IPS-15b (cell line): ENCODE data around the gene ELOVL5.

Source experiments
- H3K27me3 ChIP-seq: one replicate; pipeline ENCODE4 v1.6.1; 2013; ENCODE audit warnings: low read length; ENCODE audit not compliant: control insufficient read depth, insufficient read depth
- H3K36me3 ChIP-seq: one replicate; pipeline ENCODE4 v1.6.1; 2013; ENCODE audit warnings: low read length; ENCODE audit not compliant: control insufficient read depth, insufficient read depth
- H3K4me1 ChIP-seq: one replicate; pipeline ENCODE4 v1.6.1; 2013; ENCODE audit warnings: mild to moderate bottlenecking, low read length; ENCODE audit not compliant: control insufficient read depth, insufficient read depth
- H3K4me3 ChIP-seq: one replicate; pipeline ENCODE4 v1.5.1; 2013; ENCODE audit warnings: low read depth, low read length
- H3K9ac ChIP-seq: one replicate; pipeline ENCODE4 v1.6.1; 2013; ENCODE audit warnings: low read depth, mild to moderate bottlenecking, low read length
- H3K9me3 ChIP-seq: one replicate; pipeline ENCODE4 v1.6.1; 2013; ENCODE audit warnings: mild to moderate bottlenecking, low read length; ENCODE audit not compliant: control insufficient read depth, insufficient read depth

The ELOVL5 gene

DNA sequence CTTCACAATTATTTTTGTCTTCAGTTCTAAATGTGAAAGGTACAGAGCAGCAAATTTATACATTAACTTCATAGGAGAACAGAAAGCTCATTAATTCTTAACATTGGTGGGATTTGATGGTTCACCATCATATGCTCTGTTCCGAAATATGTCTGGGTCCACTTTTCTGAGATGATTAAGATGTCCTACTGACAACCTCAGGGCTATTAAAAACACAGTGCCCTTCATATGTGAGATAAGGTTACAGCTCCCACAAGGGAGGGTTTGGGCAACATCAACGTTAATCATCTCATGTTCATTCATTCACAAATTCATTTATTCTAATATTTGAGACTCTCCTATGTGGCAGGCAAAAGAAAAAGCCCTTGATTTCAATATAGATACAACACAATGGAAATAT, 91.2 kb downstream of the ELOVL5 start:
- no peak overlapping the region for H3K4me3 ChIP-seq
- H3K36me3 ChIP-seq: no peaks in the 10 kb centered on the region
- H3K27me3 ChIP-seq: no peaks in the 10 kb centered on the region
- H3K4me1 ChIP-seq: no peaks in the 10 kb centered on the region
- no peaks in the 10 kb centered on the region for H3K9me3 ChIP-seq
- H3K9ac ChIP-seq: no peak overlapping the region

DNA sequence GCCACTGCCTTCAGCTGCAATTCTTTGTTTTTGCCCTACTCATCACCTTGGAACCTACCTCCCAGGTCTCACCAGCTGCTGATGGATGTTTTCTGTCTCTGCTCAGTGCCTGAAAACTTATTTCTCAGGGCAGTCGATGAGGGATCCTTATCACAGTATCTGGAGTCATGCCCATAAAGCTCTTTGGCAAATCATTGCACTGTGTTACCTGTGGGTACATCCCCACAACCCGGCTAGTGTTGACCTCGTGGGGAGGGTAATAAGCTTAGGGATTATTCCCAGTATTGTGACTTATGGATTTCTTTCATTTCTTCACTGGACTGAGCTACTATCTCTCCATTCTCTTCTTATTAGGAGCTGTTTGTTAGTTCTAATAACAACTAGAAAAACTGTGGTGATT, 91.7 kb downstream of the ELOVL5 start:
- Histone ChIP-seq H3K9me3 (no peaks in the 10 kb centered on the region), H3K27me3 (no peaks in the 10 kb centered on the region), H3K9ac (no peak overlapping the region), H3K4me1 (no peaks in the 10 kb centered on the region), H3K4me3 (no peak overlapping the region), H3K36me3 (no peaks in the 10 kb centered on the region)

DNA sequence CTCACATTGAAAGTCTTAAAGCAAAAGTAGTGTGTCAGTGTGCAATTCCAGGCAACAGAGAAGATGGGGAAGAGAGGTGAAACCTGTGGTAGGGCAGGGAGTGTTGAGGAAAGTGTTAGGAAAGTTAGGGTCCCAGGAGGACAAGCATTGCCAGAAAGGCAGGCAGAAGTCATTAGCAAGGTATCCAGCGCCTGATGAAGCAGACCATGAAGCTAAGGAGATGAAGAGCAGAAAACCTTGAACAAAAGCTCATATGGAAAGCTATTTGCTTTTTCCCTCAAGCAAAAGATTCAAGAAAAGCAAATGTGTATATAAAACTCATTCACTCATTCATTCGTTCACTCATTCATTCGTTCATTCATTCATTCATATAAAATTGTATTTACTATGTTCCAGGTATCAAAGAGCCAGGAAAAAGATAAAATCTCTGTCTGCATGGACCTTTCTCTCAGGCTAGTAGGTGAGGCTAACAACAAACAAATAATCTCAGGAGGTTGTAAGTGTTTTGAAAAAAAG, 96.5 kb downstream of the ELOVL5 start:
- H3K9me3 ChIP-seq: no peaks in the 10 kb centered on the region
- no peaks in the 10 kb centered on the region for H3K27me3 ChIP-seq
- no peaks in the 10 kb centered on the region for H3K4me1 ChIP-seq
- no peak overlapping the region for H3K9ac ChIP-seq
- H3K4me3 ChIP-seq: no peak overlapping the region
- H3K36me3 ChIP-seq: no peaks in the 10 kb centered on the region

DNA sequence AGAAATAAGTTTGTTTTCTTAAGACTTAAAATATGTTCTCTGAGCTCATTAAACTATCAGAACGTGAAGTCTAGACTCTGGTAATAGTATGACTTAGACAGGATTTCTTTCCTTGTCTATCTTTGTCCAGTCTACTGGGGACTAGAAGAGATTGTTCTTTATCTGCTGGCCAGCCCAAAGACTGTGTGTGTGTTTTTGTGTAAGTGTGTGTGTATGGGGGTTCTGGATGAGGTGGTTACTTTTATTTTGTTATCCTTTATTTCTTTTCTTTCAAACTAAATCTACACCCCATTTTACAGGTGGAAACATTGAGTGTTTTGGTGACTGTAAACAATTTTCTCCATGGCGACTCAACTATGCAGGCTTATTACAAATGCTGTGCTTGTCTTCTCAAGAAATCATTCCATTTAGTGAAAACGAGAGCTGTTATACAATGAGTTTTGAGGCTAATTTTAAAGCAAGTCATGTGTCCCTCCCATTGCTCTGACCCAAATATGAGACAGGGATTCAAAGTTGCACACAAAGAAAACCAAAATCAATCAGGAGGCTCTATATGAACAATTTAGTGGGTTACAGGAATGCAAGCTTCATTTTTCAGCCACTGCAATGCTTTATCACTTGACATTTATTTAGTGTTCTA, 97.6 kb downstream of the ELOVL5 start:
- no peaks in the 10 kb centered on the region for H3K36me3 ChIP-seq
- H3K9me3 ChIP-seq: no peaks in the 10 kb centered on the region
- H3K27me3 ChIP-seq: no peaks in the 10 kb centered on the region
- no peak overlapping the region for H3K4me3 ChIP-seq
- no peak overlapping the region for H3K9ac ChIP-seq
- no peaks in the 10 kb centered on the region for H3K4me1 ChIP-seq

DNA sequence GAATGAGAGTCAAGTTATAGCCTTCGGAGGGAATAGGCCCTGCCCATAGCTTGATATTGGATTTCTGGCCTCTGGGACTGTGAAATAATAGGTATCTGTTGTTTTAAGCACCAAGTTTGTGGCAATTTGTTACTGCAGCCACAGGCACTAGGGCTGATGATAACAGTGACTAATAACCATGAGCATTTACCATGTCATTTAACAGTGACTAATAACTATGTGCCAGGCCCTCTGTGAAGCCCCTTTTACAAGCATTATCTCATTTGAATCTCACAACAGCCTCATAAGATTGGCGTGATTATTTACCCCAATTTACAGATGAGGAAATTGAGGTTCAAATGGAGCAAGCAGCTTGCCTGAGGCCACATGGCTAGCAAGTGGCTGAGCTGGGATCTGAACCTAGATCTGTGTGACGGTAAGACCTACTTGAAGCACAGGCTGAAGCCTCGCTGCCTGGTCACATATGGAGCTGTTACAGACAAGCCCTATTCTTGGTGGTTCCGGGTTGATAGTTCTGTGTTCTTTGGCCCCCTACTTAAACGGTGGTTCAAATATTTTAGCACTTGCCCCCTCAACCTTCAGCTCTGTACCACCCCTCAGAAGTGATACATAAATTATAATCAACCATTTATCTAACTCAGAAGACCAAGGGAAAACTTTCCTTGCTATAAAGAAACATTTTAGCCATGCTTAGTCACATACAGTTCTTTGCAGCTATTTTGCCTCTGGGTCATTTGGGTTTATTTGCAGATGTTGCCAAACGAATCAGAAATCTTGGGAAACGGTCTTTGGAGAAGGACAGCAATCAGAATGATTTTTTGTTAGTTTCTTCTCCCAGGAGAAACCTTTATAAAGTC, 98.3 kb downstream of the ELOVL5 start:
- H3K27me3 ChIP-seq: no peaks in the 10 kb centered on the region
- H3K4me3 ChIP-seq: no peak overlapping the region
- no peaks in the 10 kb centered on the region for H3K9me3 ChIP-seq
- no peaks in the 10 kb centered on the region for H3K36me3 ChIP-seq
- H3K9ac ChIP-seq: no peak overlapping the region
- no peaks in the 10 kb centered on the region for H3K4me1 ChIP-seq

DNA sequence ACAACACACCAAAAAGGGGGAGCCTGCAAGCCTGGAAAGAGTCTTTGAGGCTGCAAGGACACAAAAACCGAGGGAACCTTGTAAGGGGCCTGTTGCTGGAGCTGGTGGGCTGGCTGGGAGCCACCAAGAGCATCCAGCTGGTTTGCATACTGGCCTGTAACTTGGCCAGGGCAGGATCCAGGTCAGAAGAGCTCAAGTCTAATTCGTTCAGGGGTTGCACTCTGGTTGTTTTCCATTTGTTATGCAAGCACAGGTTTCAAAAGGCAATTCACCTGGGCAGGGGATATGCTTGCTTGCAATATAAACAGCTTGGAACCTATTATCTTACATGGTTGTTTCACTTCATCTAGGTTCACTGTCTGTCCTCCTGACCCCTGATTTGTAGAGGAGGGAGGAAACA, 101.8 kb downstream of the ELOVL5 start:
- Histone ChIP-seq H3K4me3 (no peak overlapping the region), H3K9ac (no peak overlapping the region), H3K27me3 (no peaks in the 10 kb centered on the region), H3K4me1 (no peaks in the 10 kb centered on the region), H3K36me3 (no peaks in the 10 kb centered on the region), H3K9me3 (no peaks in the 10 kb centered on the region)

DNA sequence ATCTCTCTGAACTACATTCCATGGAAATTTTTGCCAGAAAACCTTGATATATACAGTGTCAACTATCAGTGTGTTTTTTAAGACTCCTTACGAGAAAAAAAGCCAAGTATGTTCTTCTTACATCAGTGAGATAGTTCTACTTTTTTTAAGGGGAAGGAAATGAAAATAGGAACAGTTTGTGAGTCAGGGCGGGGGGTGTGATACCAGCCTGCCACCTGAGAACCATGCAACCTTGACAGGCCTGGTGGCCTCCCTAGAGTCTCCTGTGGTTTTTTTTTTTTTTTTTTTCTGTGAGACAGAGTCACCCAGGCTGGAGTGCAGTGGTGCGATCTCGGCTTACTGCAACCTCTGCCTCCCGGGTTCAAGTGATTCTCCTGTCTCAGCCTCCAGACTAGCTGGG, 103.8 kb downstream of the ELOVL5 start:
- Histone ChIP-seq H3K9me3 (no peaks in the 10 kb centered on the region), H3K9ac (no peak overlapping the region), H3K4me3 (no peak overlapping the region), H3K36me3 (no peaks in the 10 kb centered on the region), H3K27me3 (no peaks in the 10 kb centered on the region), H3K4me1 (no peaks in the 10 kb centered on the region)

DNA sequence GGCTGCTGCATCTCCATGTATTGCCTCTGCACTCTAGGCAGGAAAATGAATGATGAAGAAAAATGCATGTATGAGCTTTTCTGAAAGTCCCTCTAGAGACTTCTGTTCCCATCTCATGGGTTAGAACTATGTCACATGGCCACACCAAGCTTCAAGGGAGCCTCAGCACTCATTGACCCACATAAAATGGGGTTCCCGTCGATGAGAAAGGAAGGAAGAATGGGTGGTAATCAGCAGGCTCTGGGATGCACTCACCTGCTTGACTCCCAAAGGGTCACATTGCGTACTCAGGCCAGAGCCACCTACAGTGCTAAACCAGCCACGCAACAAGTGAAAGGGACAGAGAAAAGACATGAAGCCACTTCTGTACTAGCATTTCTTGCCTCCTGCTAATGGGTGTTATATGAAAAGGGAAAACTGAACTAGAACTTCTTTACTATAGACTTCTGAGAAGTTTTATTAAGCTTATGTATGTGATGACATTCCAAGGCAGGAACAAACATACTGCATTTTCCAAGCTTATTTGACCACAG, 104.3 kb downstream of the ELOVL5 start:
- no peak overlapping the region for H3K9ac ChIP-seq
- H3K4me3 ChIP-seq: no peak overlapping the region

DNA sequence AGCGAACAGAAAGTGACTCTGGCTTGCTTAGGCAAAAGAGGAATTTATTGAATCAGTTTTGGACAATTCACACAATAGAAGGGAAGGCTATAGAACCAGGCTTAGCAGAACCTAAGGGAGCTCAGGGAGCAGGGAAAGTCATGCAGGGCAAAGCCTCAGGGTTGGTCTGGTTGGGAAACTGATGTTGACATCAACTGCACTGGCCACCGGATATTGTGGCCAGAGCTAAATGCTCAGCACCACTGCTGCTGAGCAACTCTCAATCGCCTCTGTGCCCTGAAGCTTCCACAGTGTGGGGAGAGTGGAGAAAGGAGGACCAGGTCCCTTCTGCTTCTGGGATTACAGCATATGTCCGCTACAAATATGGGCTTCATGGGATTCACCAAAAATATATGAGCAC, 106.8 kb downstream of the ELOVL5 start:
- Histone ChIP-seq H3K9ac (no peak overlapping the region), H3K9me3 (no peaks in the 10 kb centered on the region), H3K4me1 (no peaks in the 10 kb centered on the region), H3K4me3 (no peak overlapping the region), H3K36me3 (no peaks in the 10 kb centered on the region), H3K27me3 (no peaks in the 10 kb centered on the region)

More for the DNA sequence above, 104.3 kb downstream of the ELOVL5 start:
- Histone ChIP-seq H3K36me3 (no peaks in the 10 kb centered on the region), H3K4me1 (no peaks in the 10 kb centered on the region), H3K27me3 (no peaks in the 10 kb centered on the region), H3K9me3 (no peaks in the 10 kb centered on the region)

DNA sequence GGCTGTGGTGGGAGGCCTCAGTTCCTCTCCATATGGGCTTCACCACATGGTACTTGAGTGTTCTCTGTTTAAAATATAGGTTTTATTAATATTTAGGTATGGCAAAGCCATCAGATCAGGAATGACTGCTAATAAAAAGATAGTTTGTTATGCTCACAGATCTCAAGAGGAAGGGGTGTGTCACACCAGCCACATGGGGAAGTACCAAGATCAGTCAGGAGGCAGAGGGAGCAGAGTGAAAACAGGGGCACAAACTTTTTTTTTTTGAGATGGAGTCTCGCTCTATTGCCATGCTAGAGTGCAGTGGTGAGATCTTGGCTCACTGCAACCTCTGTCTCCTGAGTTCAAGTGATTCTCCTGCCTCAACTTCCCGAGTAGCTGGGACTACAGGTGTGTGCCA, 108.0 kb downstream of the ELOVL5 start:
- H3K36me3 ChIP-seq: no peaks in the 10 kb centered on the region
- H3K4me1 ChIP-seq: no peaks in the 10 kb centered on the region
- no peak overlapping the region for H3K4me3 ChIP-seq
- H3K9ac ChIP-seq: no peak overlapping the region
- H3K27me3 ChIP-seq: no peaks in the 10 kb centered on the region
- H3K9me3 ChIP-seq: no peaks in the 10 kb centered on the region

DNA sequence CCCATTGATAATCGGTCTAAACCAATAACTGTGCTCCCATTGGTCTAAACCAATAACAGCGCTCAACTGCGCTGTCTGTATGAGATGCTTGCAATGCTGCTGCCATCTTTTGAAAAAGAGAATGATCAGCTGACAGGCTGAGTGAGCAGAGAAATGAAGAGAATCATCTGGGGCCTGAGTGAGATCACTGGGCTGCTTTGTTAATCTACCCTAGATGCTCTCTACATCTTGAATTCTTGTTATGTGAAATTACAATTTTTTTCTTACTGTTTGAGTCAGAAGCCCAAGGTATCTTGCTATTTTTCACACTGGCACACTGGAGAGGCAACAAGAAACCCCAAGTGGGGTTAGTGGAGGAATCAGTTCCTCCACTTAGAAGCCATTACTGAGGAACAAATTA, 108.6 kb downstream of the ELOVL5 start:
- Histone ChIP-seq H3K4me3 (no peak overlapping the region), H3K9ac (no peak overlapping the region), H3K27me3 (no peaks in the 10 kb centered on the region), H3K9me3 (no peaks in the 10 kb centered on the region), H3K4me1 (no peaks in the 10 kb centered on the region), H3K36me3 (no peaks in the 10 kb centered on the region)

DNA sequence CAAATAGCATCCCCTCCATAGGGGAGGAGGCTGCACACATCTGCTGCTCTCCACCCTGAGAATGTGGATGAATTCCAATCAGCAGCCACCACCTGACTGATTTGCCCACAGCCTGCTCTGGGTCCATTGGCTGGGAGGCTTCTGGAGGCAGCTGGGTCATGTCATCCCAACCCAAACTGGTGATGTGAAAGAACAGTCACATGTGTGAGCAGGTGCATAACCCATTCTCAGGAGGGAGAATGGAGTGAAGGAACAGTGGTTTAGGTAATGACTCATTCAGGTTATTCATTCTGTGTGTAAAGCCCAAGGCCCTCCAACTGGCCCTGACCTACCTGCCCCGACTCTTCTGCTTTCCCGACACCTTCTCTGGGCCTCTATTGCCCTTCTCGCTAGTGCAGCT, 109.2 kb downstream of the ELOVL5 start:
- H3K4me3 ChIP-seq: no peak overlapping the region
- H3K9ac ChIP-seq: no peak overlapping the region
- H3K4me1 ChIP-seq: no peaks in the 10 kb centered on the region
- no peaks in the 10 kb centered on the region for H3K36me3 ChIP-seq
- no peaks in the 10 kb centered on the region for H3K27me3 ChIP-seq
- no peaks in the 10 kb centered on the region for H3K9me3 ChIP-seq
